HFFc6 (cell line): ENCODE measurements around the gene TFAP2E. TPM values are rescaled to one million over a fixed set of nuclear protein-coding genes. Genes with fewer than 3 reads are reported as not detected.
A peak's percentile ranks its signal among the peaks of the same experiment; 100 is the strongest.

Experiments used
- DNase-seq: peaks from one replicate; pipeline ENCODE4 v3.0.0-alpha.2; 2018
- H3K27ac Mint-ChIP-seq: 2 replicates; pipeline ENCODE4 v1.8.0; 2020; ENCODE audit warnings: mild to moderate bottlenecking, mixed read lengths
- H3K27me3 Mint-ChIP-seq: 2 replicates; pipeline ENCODE4 v1.8.0; 2021; ENCODE audit warnings: mild to moderate bottlenecking, moderate library complexity, mixed read lengths; ENCODE audit not compliant: insufficient read depth
- H3K36me3 Mint-ChIP-seq: 2 replicates; pipeline ENCODE4 v1.8.0; 2021; ENCODE audit warnings: low read depth, mixed read lengths
- H3K4me1 Mint-ChIP-seq: 2 replicates; pipeline ENCODE4 v1.8.0; 2020; ENCODE audit warnings: low read depth, mixed read lengths
- H3K4me3 Mint-ChIP-seq: 2 replicates; pipeline ENCODE4 v1.8.0; 2020; ENCODE audit warnings: mild to moderate bottlenecking, moderate library complexity, mixed read lengths
- H3K9me3 Mint-ChIP-seq: 2 replicates; pipeline ENCODE4 v1.8.0; 2020; ENCODE audit warnings: mild to moderate bottlenecking, mixed read lengths
- CTCF ChIP-seq: fragments of 200-600 bp; sonication (generic); IDR thresholded peaks from 2 replicates; pipeline ENCODE4 v1.5.0; 2021; ENCODE audit warnings: antibody characterized with exemption, mild to moderate bottlenecking
- total RNA-seq, 6 experiments: library from RNA; stranded (reverse); fragmentation: NEBNext Ultra II Directional; extraction: Animal tissue kit (Norgen Biotek cat#: 25700); gene quantifications; 2 replicates in 1 of 6; 3 replicates in 5 of 6; pipeline ENCODE4 v1.2.3, GENCODE V29; 2021

The TFAP2E gene
- total RNA-seq, 6 experiments from 2014 or later, result 0.11 to 0.21 (median 0.13) TPM

- no peak for DNase-seq
- Mint-ChIP-seq H3K9me3 (no peaks in the 10 kb centered on the region), H3K4me3 (no peak overlapping the region), H3K27ac (peak overlapping the region; percentile 11), H3K4me1 (peaks cover 48% of the 10 kb centered on the region), H3K27me3 (peaks cover 19% of the 10 kb centered on the region), H3K36me3 (no peaks in the 10 kb centered on the region)
- TF ChIP-seq CTCF, result no peak
Observed at GRCh38 chr1:35570589-35571137, 2.5 kb upstream of the TFAP2E start.

- peaks cover 23% of the 10 kb centered on the region for H3K27me3 Mint-ChIP-seq
- H3K27ac Mint-ChIP-seq, result no peak overlapping the region
- H3K4me3 Mint-ChIP-seq, result no peak overlapping the region; the same call in 1 of the 2 replicates
- no peak for DNase-seq
- TF ChIP-seq CTCF, result no peak
- H3K36me3 Mint-ChIP-seq, result no peaks in the 10 kb centered on the region
- peaks cover 54% of the 10 kb centered on the region for H3K4me1 Mint-ChIP-seq
- no peaks in the 10 kb centered on the region for H3K9me3 Mint-ChIP-seq
Observed at GRCh38 chr1:35571263-35571662, 1.9 kb upstream of the TFAP2E start.

GRCh38 chr1:35572296-35572695, 818 bp upstream of the TFAP2E start:
- Mint-ChIP-seq H3K27me3 (peaks cover 26% of the 10 kb centered on the region), H3K4me1 (peaks cover 57% of the 10 kb centered on the region), H3K36me3 (no peaks in the 10 kb centered on the region), H3K27ac (no peak overlapping the region), H3K9me3 (no peaks in the 10 kb centered on the region), H3K4me3 (no peak overlapping the region; the same call in 1 of the 2 replicates)
- no peak for TF ChIP-seq CTCF
- DNase-seq, result no peak

GRCh38 chr1:35574125-35574654, 1.1 kb downstream of the TFAP2E start:
- TF ChIP-seq CTCF, result no peak
- no peaks in the 10 kb centered on the region for H3K9me3 Mint-ChIP-seq
- no peak overlapping the region for H3K4me3 Mint-ChIP-seq
- H3K4me1 Mint-ChIP-seq, result peaks cover 47% of the 10 kb centered on the region
- H3K27me3 Mint-ChIP-seq, result peaks cover 26% of the 10 kb centered on the region
- no peak overlapping the region for H3K27ac Mint-ChIP-seq
- no peak for DNase-seq
- no peaks in the 10 kb centered on the region for H3K36me3 Mint-ChIP-seq

GRCh38 chr1:35574655-35575415, 1.7 kb downstream of the TFAP2E start:
- Mint-ChIP-seq H3K27ac (no peak overlapping the region), H3K27me3 (peaks cover 26% of the 10 kb centered on the region)

More at GRCh38 chr1:35574655-35575415, 1.7 kb downstream of the TFAP2E start:
- no peak overlapping the region for H3K4me3 Mint-ChIP-seq
- peaks cover 41% of the 10 kb centered on the region for H3K4me1 Mint-ChIP-seq
- DNase-seq, result no peak
- no peaks in the 10 kb centered on the region for H3K9me3 Mint-ChIP-seq
- no peak for TF ChIP-seq CTCF
- no peaks in the 10 kb centered on the region for H3K36me3 Mint-ChIP-seq
